ENCODE data around the gene KNDC1. TPM values are rescaled to one million over a fixed set of nuclear protein-coding genes. Genes with fewer than 3 reads are reported as not detected.
"Not testable (repeated sequence)": the region's sequence is repeated elsewhere in the genome, so short reads cannot be mapped to it uniquely, and the experiment has no call there.

KNDC1 gene
- total and polyA plus RNA-seq, 2 experiments from 2014 or later, result 1.8 to 16.0 TPM

- not testable (repeated sequence) for H3K36me3 Mint-ChIP-seq (ENCODE audit: low read depth); H3K4me3 ChIP-seq; ATAC-seq; H3K79me2 ChIP-seq (replicated peaks; ENCODE audit: insufficient read depth); H3K9me2 ChIP-seq (ENCODE audit: insufficient read depth); H3K4me3 Mint-ChIP-seq; H3K27ac Mint-ChIP-seq; H3K27me3 ChIP-seq (ENCODE audit: insufficient read depth); H4K20me1 ChIP-seq (replicated peaks; ENCODE audit: insufficient read depth); H3K9me3 Mint-ChIP-seq; H3K4me2 ChIP-seq; H3K4me1 ChIP-seq (ENCODE audit: insufficient read depth); H2AFZ ChIP-seq; H3K4me1 Mint-ChIP-seq; H3K36me3 ChIP-seq (ENCODE audit: insufficient read depth); DNase-seq (ENCODE audit: low spot score); H3K27ac ChIP-seq (ENCODE audit: low read depth)
- H3K27me3 Mint-ChIP-seq (ENCODE audit: insufficient read depth, low read depth, poor library complexity), result peaks cover 11% of the 10 kb centered on the region
- H3F3A ChIP-seq (replicated peaks; ENCODE audit: low read depth), result peaks cover 14% of the 10 kb centered on the region; the same call in 1 of the 2 replicates
These were observed 61.7 kb downstream of the KNDC1 start for GRCh38 chr10:133221756-133222155.

GRCh38 chr10:133224076-133224475 lies 64.1 kb downstream of the KNDC1 start:
- ATAC-seq (no peak), DNase-seq (ENCODE audit: low spot score) (no peak)
- H3K36me3 ChIP-seq (ENCODE audit: insufficient read depth), result no peaks in the 10 kb centered on the region
- no peak overlapping the region for H2AFZ ChIP-seq
- no peaks in the 10 kb centered on the region for H3K9me2 ChIP-seq (ENCODE audit: insufficient read depth)
- Mint-ChIP-seq H3K36me3 (ENCODE audit: low read depth) (no peaks in the 10 kb centered on the region; the same call in 2 of the 3 replicates), H3K4me1 (peaks cover 10% of the 10 kb centered on the region), H3K27ac (no peak overlapping the region), H3K27me3 (ENCODE audit: insufficient read depth, low read depth, poor library complexity) (peaks cover 26% of the 10 kb centered on the region), H3K9me3 (peaks cover 2% of the 10 kb centered on the region; the same call in 2 of the 3 replicates), H3K4me3 (no peak overlapping the region)
- H4K20me1 ChIP-seq (replicated peaks; ENCODE audit: insufficient read depth), result no peaks in the 10 kb centered on the region
- no peak for TF ChIP-seq EZH2phosphoT487 (IDR thresholded peaks at IDR 0.05; ENCODE audit: unreplicated experiment)
- TF ChIP-seq POLR2AphosphoS5 (IDR thresholded peaks at IDR 0.05; ENCODE audit: low read depth), result no peak
- TF ChIP-seq STAT1 (IDR thresholded peaks at IDR 0.05; ENCODE audit: unreplicated experiment), result no peak
- TF ChIP-seq CTCF (conservative IDR thresholded peaks at IDR 0.05; ENCODE audit: low read depth in 2 of 2), result no peak
- TF ChIP-seq ZNF462 (CRISPR knock-in tag; IDR thresholded peaks at IDR 0.05), result no peak
- TF ChIP-seq CREB1 (CRISPR knock-in tag; IDR thresholded peaks at IDR 0.05; ENCODE audit: low read depth), result no peak
- H3K79me2 ChIP-seq (replicated peaks; ENCODE audit: insufficient read depth), result no peaks in the 10 kb centered on the region
- peaks cover 9% of the 10 kb centered on the region for H3K27me3 ChIP-seq (ENCODE audit: insufficient read depth)
- no peak overlapping the region for H3K4me3 ChIP-seq
- no peak overlapping the region for H3K27ac ChIP-seq (ENCODE audit: low read depth)
- H3K4me1 ChIP-seq (ENCODE audit: insufficient read depth), result peaks cover 5% of the 10 kb centered on the region; the same call in 1 of the 2 replicates
- no peak overlapping the region for H3K4me2 ChIP-seq
- H3F3A ChIP-seq (replicated peaks; ENCODE audit: low read depth), result peaks cover 17% of the 10 kb centered on the region; the same call in 1 of the 2 replicates

Measured in GM23338 (cell line).